Kidney epithelial cell (primary cell): ENCODE data around the gene FOXJ1. TPM values are rescaled to one million over a fixed set of nuclear protein-coding genes. Genes with fewer than 3 reads are reported as not detected.
A peak's percentile ranks its signal among the peaks of the same experiment; 100 is the strongest.
"Not testable (repeated sequence)": the region's sequence is repeated elsewhere in the genome, so short reads cannot be mapped to it uniquely, and the experiment has no call there.

Experiments used
- DNase-seq: peaks from one replicate; pipeline ENCODE4 v3.0.0-alpha.2; 2010; ENCODE audit warnings: low read depth
- H3K27me3 ChIP-seq: 2 replicates; pipeline ENCODE4 v1.6.0; 2011; ENCODE audit warnings: low read length; ENCODE audit not compliant: control insufficient read depth, insufficient read depth
- H3K36me3 ChIP-seq: 2 replicates; pipeline ENCODE4 v1.5.1; 2011; ENCODE audit warnings: low read length; ENCODE audit not compliant: control insufficient read depth, insufficient read depth
- H3K4me3 ChIP-seq: 2 replicates; pipeline ENCODE4 v1.5.1; 2011; ENCODE audit warnings: low read depth, mild to moderate bottlenecking, control low read depth, low read length
- total RNA-seq: library from RNA; depleted of rRNA; stranded (reverse); fragments of >200 nt; gene quantifications from 2 replicates; pipeline ENCODE4 v1.2.3, GENCODE V29; 2015
- TF ChIP-seq, protein P1 (sequence below): IDR thresholded peaks from 2 replicates; pipeline ENCODE4 v1.5.1; 2011; ENCODE audit warnings: mild to moderate bottlenecking, moderate library complexity, low read length, control low read depth, inconsistent platforms; ENCODE audit not compliant: insufficient read depth, poor library complexity, severe bottlenecking

Gene FOXJ1, protein sequence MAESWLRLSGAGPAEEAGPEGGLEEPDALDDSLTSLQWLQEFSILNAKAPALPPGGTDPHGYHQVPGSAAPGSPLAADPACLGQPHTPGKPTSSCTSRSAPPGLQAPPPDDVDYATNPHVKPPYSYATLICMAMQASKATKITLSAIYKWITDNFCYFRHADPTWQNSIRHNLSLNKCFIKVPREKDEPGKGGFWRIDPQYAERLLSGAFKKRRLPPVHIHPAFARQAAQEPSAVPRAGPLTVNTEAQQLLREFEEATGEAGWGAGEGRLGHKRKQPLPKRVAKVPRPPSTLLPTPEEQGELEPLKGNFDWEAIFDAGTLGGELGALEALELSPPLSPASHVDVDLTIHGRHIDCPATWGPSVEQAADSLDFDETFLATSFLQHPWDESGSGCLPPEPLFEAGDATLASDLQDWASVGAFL
- 2.3 and 3.0 TPM in 2 replicates for total RNA-seq

DNA sequence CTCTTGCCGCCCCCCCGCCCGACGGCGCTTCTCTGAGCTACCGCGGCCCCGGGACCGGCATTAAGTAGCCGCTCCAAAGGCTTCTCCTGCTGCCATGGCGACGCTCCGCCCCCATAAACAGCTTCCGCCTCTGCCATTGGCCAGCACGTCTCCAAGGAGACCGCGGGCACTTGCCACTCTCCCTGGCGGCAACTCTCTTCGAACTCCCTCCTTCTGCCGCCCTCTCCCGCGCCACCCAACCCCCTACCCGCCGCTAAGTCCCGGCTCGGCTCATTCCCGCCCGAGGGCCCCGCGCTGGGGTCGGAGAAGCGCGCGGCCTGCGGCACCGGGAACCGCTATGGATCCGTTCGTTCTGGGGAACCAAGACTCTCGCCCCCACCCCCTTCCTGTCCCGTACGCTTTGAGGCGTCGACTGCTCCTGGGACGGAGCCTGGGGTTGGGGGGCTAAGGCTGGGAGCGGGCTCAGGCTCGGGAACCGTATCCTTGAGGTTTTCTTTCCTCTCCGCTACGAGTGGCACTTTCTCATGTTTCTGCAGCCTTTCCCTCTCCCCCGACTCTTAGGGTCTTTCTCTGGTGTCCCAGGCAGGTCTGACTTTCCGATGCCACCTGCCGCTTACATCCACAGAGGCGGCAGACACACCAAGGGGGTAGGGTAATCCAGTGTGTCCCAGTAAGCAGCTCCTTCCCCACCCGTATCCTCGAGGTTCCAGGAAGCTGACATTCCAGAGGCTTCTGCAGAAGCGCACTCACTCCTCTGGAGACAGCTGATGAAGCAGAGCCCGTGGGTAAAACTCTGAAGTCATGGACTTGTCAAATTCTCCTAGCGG lies at the start of gene FOXJ1:
TSS of gene FOXJ1 (minus strand) at position 34 of the 827 bp plus-strand sequence. CDS start 850 bp downstream, outside the sequence.
- Histone ChIP-seq H3K36me3 (no peaks in the 10 kb centered on the region), H3K4me3 (peak within 1 kb of the TSS; percentile 39), H3K27me3 (peaks cover 27% of the 10 kb centered on the region)
- TF ChIP-seq, protein P1, sequence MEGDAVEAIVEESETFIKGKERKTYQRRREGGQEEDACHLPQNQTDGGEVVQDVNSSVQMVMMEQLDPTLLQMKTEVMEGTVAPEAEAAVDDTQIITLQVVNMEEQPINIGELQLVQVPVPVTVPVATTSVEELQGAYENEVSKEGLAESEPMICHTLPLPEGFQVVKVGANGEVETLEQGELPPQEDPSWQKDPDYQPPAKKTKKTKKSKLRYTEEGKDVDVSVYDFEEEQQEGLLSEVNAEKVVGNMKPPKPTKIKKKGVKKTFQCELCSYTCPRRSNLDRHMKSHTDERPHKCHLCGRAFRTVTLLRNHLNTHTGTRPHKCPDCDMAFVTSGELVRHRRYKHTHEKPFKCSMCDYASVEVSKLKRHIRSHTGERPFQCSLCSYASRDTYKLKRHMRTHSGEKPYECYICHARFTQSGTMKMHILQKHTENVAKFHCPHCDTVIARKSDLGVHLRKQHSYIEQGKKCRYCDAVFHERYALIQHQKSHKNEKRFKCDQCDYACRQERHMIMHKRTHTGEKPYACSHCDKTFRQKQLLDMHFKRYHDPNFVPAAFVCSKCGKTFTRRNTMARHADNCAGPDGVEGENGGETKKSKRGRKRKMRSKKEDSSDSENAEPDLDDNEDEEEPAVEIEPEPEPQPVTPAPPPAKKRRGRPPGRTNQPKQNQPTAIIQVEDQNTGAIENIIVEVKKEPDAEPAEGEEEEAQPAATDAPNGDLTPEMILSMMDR: no peak
- peak; percentile 65 for DNase-seq

- H3K36me3 ChIP-seq: no peaks in the 10 kb centered on the region
- H3K27me3 ChIP-seq: peaks cover 2% of the 10 kb centered on the region
- TF ChIP-seq, protein P1: no peak
- DNase-seq: no peak
- H3K4me3 ChIP-seq: no peak overlapping the region
Measured at GRCh38 chr17:76189741-76190140, 48.7 kb upstream of the FOXJ1 start.

GRCh38 chr17:76189247-76189646 lies 48.2 kb upstream of the FOXJ1 start:
- TF ChIP-seq, protein P1: no peak
- Histone ChIP-seq H3K27me3 (peaks cover 2% of the 10 kb centered on the region), H3K36me3 (no peaks in the 10 kb centered on the region), H3K4me3 (no peak overlapping the region)
- DNase-seq: no peak

DNA sequence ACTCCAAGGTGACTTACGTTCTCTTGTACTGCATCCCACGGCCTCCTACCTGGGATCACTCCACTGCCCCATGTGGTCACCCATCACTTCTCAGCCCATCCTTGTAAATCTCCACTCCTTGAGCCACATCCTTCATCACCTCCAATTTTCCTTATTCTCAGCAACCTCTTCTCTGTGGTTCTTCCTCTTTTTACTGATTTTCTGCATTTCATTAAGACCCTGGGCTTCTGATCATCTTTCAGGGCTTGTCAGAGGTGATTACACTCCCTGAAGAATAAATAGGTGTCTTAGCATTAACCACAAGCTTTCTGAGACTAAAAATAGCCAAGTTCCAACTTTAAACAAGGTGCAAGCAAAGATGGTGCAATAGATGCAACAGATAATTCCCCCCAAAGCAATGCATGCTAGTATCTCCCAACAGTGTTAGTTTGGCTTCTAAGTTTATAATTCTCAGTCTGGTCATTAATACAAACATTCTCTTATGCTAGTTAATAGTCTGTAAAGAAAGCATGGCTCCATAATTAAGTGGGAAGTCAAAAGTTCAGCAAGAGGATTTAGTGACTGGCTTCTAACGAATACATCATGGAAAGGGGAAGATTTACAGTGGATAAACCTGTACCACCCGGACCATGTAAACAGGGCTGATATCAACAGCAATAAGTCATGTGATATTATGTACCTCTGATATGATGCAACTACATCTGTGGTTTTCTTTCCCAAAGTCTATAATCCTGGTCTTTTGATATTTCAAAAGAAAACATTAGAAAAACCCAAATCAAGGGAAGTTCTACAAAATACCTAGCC lies 47.4 kb upstream of the FOXJ1 start:
- DNase-seq: no peak
- TF ChIP-seq, protein P1: no peak
- H3K4me3 ChIP-seq: no peak overlapping the region
- no peaks in the 10 kb centered on the region for H3K36me3 ChIP-seq
- H3K27me3 ChIP-seq: peaks cover 2% of the 10 kb centered on the region

- not testable (repeated sequence) for DNase-seq, H3K4me3 ChIP-seq, H3K36me3 ChIP-seq, H3K27me3 ChIP-seq
Measured at GRCh38 chr17:76186774-76187173, 45.7 kb upstream of the FOXJ1 start.

- DNase-seq: no peak
- Histone ChIP-seq H3K4me3 (no peak overlapping the region), H3K27me3 (no peaks in the 10 kb centered on the region), H3K36me3 (no peaks in the 10 kb centered on the region)
- TF ChIP-seq, protein P1: no peak
Measured at GRCh38 chr17:76184290-76184689, 43.2 kb upstream of the FOXJ1 start.
